GM21717 (cell line): ENCODE measurements around the gene C1QA.
"Not testable (repeated sequence)": the region's sequence is repeated elsewhere in the genome, so short reads cannot be mapped to it uniquely, and the experiment has no call there.

ENCODE experiments used
- ATAC-seq: cut with Tn5 transposase; IDR thresholded peaks from one replicate; pipeline ENCODE4 v1.9.1; 2021; ENCODE audit warnings: mild to moderate bottlenecking, moderate library complexity; ENCODE audit not compliant: unreplicated experiment

C1QA gene

DNA sequence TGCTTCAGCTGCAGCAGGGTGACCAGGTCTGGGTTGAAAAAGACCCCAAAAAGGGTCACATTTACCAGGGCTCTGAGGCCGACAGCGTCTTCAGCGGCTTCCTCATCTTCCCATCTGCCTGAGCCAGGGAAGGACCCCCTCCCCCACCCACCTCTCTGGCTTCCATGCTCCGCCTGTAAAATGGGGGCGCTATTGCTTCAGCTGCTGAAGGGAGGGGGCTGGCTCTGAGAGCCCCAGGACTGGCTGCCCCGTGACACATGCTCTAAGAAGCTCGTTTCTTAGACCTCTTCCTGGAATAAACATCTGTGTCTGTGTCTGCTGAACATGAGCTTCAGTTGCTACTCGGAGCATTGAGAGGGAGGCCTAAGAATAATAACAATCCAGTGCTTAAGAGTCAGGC lies 2.9 kb downstream of the C1QA start:
- ATAC-seq = no peak

DNA sequence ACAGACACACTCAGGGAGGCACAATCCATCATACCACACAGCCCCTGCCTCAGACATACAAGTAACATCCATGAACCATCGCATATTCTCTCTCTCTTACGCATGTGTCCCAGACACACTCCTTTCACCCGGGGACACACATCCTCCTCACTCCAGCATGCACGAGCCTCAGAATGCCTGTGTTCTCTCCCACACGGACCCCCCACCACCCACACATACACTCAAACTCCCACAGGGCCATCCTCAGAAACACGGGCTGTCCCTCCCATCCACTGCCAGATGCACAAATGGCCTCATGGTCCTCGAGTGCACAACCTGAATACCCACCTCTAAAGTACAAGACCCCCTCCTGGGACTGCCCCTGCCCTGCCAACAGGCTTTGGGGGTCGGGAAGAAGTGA lies 4.8 kb downstream of the C1QA start:
- no peak for ATAC-seq

DNA sequence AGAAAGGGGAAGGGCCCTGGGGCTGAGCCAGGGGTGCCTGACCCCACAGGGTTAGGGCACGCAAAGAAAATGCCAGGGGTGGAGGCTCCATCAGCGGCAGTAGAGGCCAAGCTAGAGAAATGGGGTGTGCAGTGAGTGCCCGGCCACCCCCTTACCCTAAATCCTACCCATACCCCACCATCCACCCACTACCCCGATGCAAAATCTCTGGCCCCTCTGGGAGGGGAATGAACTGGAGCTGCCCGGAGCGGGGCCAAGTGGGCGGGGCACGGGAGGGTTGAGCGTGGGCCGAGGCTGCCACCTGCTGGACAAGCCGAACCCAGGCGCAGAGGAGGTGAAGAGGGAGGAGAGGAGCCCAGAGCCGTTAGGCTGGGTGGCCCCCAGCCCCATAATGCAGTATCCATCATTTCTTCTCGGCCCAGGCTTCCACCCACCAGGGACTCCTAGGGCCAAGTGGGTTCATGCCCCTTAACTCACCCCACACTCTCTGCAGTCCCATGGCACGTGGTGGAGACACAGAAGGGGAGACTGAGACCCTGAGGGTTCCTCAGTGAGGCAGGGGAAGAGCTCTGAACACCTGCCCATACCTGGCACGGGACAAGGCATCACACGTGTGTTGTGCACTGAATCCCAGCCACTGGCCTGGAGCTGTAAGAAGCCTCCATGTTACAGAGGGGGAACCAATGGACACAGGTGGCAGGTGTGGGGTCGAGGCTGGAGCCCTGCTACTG lies 5.6 kb downstream of the C1QA start:
- ATAC-seq = no peak

DNA sequence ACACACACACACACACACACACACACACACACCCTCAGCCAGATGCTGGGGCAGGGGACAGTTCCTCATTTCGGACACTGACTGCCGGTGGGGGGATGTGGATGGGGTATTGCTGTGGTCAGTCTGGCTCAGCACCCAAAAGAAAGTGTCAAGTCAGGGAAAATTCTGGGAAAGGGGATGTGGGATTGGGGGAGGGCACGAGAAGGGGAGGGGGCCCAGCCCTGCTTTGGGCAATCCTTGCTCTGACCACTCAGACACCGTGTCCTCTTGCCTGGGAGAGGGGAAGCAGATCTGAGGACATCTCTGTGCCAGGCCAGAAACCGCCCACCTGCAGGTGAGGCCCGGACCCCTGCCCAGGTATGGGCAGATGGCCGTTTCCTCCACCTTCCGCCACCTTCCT lies 7.0 kb downstream of the C1QA start, which contains the start of gene C1QC:
TSS of gene C1QC (plus strand) at position 253 of the 400 bp plus-strand sequence. CDS start 391 bp downstream, outside the sequence.
- ATAC-seq = no peak

DNA sequence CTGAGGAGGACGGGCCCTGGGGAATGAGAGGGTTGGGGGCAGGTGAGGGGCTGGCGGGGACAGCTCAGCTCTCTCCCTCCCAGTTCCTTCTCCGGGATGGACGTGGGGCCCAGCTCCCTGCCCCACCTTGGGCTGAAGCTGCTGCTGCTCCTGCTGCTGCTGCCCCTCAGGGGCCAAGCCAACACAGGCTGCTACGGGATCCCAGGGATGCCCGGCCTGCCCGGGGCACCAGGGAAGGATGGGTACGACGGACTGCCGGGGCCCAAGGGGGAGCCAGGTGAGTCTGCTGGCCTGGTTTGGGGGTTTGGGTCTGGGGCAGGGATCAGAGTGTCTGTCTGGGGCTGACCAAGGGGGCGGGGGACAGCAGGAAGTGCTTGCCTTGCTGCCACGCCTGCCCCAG lies 7.5 kb downstream of the C1QA start:
- ATAC-seq = no peak

DNA sequence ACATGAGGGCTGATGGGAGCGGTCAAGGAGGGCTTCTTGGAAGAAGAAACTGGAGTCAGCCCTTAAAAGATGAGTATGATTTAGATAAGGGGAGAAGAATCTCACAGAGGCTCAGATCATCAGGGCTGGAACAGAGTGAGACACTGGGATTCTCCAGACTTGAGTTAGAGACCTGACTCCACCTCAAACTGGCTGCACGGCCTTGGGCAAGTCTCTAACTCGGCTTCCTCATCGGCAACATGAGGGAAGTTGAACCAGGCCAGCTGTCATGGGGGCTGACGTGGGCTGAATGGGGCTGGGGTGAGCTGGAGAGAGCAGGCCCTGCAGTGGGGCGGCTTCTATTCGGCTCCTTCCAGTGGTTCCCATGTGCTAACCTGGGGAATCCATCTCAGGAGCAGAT lies 9.5 kb downstream of the C1QA start:
- ATAC-seq = no peak

DNA sequence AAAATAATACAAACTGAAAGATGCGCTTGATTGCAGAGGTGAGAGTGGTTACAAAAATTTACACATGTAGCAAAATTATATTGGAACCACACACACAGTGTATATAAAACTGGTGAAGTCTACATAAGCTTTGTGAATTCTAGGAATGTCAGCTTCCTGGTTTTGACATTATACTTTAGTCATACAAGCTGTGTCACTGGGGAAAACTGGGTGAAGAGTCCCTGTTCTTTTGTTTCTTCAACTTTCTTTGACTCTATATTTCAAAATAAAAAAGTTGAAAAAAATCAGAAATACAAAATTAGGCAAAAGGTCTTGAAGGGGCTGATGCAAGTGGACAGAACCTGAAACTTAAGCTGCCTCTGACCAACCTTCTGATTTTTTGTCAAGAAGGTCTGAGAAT lies 10.0 kb downstream of the C1QA start:
- ATAC-seq = no peak

DNA sequence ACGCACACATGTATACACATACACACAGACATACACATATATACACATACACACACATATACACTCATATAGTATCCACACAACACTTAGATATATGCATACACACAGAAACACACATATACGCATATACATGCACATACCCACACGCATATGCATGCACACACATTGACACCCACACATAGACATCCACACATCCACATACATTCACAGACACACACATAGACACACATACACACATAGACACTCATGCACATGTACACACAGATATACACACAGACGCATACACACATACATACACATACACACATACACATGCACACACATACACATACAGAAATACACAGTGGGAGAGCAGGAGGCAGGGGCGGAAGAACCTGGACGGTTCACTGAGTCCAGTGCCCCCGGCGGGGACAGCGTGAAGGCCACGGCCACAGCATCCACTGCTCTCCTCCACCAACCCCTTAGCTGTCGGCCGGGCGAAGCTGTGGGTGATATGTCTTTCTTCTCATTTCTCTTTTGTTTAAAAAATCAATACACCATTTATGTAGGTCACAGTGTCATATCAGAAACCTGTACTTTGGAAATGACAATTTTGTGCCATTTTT lies 13.8 kb downstream of the C1QA start:
- ATAC-seq = no peak

DNA sequence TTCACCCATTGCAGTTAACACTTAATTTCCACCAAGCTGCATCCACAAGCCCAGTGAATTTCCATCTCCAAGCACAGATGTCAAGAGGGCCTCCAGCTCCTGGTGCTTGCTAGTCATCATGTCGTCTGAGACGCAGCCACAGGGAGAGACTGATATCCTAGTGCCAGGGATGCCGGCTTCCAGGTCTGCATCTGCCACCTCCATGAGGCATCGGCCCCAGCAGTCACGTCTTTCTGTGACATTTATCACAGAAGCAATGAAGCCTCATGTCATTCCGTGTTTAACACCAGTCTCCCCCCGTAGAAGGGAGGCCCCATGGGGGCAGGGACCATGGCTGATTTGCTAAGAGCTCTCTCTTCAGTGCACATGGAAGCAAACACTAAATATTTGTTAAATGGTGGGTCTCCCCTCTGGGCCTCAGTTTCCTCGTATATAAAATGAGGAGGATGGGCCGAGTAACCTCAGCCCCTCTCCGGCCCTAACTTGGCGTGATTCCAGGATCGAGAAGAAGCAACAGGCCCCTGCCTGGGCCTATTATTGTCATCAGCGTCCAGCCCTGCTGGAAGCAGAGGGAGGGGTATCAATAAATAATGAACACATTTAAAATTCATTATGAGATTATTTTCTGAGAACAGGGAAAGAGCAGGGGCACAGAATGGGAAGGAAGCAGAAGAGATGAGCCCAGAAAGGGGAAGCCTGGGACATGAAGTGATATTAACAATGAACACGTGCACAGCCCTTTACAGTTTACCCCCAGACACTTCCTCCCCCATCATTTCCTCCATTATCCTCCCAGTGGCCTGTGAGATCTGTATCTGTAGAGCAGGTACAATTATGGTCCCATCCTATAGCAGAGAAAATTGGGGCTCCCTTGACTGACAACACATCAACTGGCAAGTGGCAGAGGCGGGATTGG lies 15.8 kb downstream of the C1QA start:
- ATAC-seq = no peak

DNA sequence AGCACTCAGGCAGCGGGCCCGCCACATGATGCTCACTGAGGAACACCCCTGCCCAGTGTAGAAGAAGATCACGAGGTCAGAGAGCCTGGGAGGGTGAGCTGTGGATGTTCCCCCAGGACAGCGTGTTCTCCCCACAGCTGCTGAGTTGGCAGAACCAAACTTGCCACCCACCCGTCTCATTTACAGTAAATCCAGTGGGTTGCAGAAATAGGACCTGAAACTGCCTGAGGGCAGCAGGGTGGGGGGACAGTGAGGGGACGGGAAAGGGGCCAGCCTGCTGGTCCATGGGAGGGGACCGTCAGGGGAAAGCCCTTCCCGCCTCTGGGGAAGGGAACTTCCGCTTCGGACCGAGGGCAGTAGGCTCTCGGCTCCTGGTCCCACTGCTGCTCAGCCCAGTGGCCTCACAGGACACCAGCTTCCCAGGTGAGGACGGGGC lies 16.5 kb downstream of the C1QA start, which contains the start of gene C1QB:
TSS of gene C1QB (plus strand) at position 356 of the 436 bp plus-strand sequence. CDS start 6,227 bp downstream, outside the sequence.
- no peak for ATAC-seq

DNA sequence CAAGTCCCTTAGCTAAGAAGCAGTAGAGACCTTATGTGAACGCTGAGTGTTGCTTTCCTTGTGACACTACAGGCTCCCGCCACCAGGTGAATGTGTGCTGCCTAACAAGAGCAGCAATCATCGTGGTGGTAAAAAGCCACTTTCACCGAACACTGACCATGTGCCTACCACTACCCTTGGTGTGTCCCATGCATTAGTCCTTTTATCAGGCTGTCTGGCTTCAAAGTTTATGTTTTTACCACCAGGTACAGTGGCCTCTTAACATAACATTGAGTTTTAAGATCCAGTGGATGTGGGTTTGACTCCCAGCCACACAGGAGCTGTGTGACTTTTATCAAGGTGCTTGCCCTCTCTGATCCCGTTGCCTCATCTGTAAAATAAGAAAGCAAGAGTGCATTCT lies 18.3 kb downstream of the C1QA start:
- ATAC-seq = no peak

DNA sequence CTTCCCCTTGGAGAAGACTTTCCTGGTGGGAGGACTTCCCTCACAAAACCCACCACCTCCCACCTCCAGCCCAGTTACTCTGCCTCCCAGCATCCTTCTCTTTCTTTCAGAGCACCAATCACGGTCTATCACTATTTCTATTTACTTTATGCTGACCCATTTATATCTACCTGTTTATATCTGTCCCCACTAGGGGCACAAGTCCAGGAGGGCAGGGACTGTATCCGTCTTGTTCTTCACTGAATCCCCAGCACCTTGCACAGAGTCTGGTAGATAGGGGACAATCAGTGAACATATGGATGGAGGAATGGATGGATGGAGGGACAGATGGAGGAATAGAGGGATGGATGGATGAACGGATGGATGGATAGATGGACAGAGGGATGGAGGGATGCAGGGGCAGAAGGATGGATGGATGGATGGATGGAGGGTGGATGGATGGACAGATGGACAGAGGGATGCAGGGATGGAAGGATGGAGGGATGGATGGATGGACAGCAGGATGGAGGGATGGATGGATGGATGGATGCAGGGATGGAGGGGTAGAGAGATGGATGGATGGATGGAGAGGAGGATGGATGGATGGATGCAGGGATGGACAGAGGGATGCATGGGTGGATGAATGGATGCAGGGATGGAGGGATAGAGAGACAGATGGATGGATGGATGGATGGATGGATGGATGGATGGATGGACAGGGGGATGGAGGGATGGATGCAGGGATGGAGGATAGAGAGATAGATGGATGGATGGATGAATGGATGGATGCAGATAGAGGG lies 22.1 kb downstream of the C1QA start:
- ATAC-seq = no peak

DNA sequence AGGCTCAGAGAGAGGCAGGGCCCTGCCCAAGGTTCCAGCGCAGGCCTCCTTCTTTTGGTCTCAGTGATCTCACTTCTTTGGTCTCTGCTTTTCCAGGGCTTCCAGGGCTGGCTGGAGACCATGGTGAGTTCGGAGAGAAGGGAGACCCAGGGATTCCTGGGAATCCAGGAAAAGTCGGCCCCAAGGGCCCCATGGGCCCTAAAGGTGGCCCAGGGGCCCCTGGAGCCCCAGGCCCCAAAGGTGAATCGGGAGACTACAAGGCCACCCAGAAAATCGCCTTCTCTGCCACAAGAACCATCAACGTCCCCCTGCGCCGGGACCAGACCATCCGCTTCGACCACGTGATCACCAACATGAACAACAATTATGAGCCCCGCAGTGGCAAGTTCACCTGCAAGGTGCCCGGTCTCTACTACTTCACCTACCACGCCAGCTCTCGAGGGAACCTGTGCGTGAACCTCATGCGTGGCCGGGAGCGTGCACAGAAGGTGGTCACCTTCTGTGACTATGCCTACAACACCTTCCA lies 24.4 kb downstream of the C1QA start:
- ATAC-seq = no peak

DNA sequence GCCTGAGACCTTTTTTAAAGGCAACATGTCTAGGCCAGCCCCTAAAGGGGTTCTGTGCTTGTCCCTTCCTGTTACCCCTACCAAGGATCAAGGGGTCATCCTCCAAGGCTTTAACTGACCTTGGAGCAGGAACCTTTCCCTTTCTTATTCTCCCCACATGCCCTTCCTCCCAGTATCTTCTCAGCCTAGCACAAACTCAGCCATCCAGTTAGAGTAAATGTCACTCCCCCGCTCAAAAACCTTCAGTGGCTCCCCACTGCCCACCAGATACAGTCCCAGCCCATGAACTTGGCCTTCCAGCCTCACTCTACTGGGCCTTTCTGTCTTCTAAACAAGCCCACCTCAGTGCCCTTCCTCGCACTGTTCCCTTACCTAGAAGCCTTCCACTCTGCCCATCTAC lies 25.5 kb downstream of the C1QA start:
- ATAC-seq = no peak

DNA sequence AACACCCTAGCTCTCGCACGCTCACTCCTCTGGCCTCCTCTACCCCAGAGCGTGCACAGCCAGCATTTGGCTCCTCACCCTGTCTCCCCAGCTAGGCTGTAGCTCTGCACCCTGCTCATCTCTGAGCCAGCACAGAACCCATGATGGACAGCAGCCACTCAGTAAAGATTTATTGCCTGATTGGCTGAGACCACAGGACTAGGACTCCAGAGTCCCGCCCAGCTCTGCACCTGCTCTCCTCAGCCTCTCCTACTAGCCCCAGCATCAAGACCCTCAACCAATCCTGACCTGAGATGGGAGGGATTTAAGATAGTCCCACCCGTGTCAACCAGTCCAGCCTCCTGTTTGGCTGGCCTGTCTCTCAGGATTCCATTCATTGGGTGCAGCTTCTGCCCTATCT lies 25.9 kb downstream of the C1QA start:
- ATAC-seq = no peak

DNA sequence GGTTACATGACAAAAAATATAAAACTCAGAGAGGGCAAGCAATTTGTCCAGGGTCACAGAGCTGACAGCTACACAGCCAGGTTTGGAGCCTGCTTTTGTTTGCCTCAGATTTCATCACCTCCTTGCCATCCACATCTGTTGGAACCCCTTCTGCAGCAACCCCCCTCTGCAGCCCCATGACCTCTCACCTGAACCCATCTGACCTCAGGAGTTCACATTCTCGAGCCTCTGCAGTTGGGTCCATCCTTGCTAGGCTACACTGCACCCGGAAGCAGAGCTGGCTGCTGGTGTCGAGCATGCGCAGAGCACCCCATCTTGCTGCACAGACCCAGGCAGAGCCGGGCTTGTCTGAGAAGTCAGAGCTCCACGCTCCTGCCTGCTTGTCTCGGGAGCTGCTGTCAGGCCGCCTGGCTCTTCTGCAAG lies 26.6 kb downstream of the C1QA start:
- ATAC-seq = no peak

DNA sequence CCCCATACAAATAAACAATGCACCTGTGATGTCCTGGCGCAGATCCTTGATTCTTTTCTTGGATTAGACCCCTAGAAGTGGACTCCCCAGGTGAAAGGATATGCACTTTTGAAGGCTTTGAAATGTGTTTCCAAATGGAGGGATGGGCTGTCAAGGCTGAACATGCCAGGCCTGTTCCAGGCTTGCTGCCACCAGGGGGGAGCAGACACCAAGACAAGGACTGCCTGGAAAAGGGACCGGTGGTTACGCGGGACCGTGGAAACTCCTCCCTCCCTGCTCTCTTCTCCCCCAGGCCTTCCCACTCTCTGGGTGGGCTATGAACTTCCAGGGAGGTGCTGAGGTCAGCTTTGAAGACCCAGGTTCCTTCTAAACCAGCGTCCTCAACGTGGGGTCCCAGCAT lies 29.3 kb downstream of the C1QA start:
- no peak for ATAC-seq

DNA sequence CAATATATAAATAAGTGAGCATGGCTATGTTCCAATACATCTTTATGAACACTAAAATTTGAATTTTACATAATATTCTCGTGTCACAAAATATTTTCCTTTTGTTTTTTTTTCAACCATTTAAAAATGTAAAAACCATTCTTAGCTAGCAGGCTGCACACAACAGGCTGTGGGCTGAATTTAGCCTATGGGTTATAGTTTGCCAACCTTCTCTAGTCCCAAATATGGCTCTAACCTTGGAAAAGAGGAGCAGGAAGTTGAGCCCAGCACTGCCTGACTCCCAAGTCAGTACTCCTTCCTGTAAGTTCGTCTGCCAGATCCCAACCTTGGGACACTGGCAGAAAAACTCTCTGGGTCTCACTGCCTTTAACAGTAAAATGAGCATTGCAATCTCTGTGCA lies 30.0 kb downstream of the C1QA start:
- ATAC-seq = no peak

DNA sequence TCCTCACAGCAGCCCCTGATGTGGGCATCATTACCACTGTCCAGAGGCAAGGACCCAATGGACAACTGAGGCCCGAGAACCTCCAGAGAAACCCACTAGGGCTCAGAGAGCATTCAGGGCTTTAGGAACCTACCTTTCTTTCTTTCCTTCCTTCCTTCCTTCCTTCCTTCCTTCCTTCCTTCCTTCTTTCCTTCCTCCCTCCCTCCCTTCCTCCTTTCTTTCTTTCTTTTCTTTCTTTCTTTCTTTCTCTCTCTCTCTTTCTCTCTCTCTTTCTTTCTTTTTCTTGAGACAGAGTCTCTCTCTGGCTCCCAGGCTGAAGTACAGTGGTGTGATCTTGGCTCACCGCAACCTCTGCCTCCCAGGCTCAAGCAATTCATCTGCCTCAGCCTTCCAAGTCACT lies 32.4 kb downstream of the C1QA start:
- ATAC-seq = not testable (repeated sequence)

DNA sequence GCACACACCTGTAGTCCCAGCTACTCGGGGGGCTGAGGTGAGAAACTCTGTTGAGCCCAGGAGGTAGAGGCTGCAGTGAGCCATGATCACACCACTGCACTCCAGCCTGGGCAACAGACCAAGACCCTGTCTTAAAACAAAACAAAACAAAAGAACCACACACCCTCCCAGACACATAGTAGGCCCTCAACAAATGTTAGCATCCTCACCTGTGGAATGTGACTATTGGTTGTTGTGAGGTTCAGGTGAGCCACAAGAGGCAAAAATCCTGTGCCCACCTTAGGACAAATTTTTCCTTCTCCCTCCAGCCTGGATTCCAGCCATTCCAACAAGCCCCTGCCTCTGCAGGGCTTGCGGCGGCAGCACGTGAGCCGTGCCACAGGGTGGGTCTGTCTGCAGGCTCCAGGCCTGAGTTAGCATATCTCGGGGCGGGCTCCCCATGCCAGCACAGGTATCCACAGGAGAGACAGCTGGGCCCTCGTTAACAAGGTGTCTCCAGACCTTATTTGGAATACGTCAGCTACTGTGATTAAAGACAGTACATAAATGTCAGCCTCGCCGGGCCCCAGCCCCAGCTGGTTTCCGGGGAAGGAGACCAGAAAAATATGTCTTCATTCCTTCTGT lies 34.0 kb downstream of the C1QA start:
- no peak for ATAC-seq
